MCF 10A (cell line): ENCODE data around the gene FGD2. TPM values are rescaled to one million over a fixed set of nuclear protein-coding genes. Genes with fewer than 3 reads are reported as not detected.

ENCODE experiments used
- BruUV-seq: library from RNA; stranded (reverse); fragments of 400-500 nt; replicated peaks from 2 replicates; lab custom pipeline; 2021; lab: Mats Ljungman, UMichigan
- CTCF ChIA-PET: fragments of 300-600 bp; sonication (Branson Sonifier 250); formaldehyde crosslinking; extraction: SDS; loops from one replicate; lab custom pipeline; 2021; ENCODE audit warnings: antibody characterized with exemption, inconsistent platforms; lab: Yijun Ruan, JAX
- POLR2A ChIA-PET: fragments of 300-600, 350-650 bp; sonication (Branson Sonifier 250); formaldehyde crosslinking; extraction: SDS; loops from one replicate; lab custom pipeline; 2020; ENCODE audit warnings: antibody characterized with exemption, inconsistent platforms; lab: Yijun Ruan, JAX
- DNase-seq: peaks from one replicate; pipeline ENCODE4 v3.0.0-alpha.2; 2018; ENCODE audit not compliant: unreplicated experiment
- H3K27ac Mint-ChIP-seq: one replicate; pipeline ENCODE4 v1.8.0; 2022; ENCODE audit warnings: mild to moderate bottlenecking, low read depth, mixed read lengths; ENCODE audit not compliant: unreplicated experiment
- H3K27me3 Mint-ChIP-seq: one replicate; pipeline ENCODE4 v1.8.0; 2022; ENCODE audit warnings: mixed read lengths; ENCODE audit not compliant: insufficient read depth, unreplicated experiment
- H3K36me3 Mint-ChIP-seq: one replicate; pipeline ENCODE4 v1.8.0; 2022; ENCODE audit warnings: mild to moderate bottlenecking, moderate library complexity, mixed read lengths; ENCODE audit not compliant: insufficient read depth, unreplicated experiment
- H3K4me1 Mint-ChIP-seq: one replicate; pipeline ENCODE4 v1.8.0; 2022; ENCODE audit warnings: mixed read lengths; ENCODE audit not compliant: insufficient read depth, unreplicated experiment
- H3K4me3 Mint-ChIP-seq: one replicate; pipeline ENCODE4 v1.8.0; 2022; ENCODE audit warnings: mild to moderate bottlenecking, moderate library complexity, mixed read lengths; ENCODE audit not compliant: unreplicated experiment
- H3K9me3 Mint-ChIP-seq: one replicate; pipeline ENCODE4 v1.8.0; 2022; ENCODE audit warnings: mixed read lengths; ENCODE audit not compliant: unreplicated experiment
- CTCF ChIP-seq: fragments of 200-600 bp; IDR thresholded peaks from one replicate; pipeline ENCODE4 v1.8.0; 2022; ENCODE audit warnings: antibody characterized with exemption, mild to moderate bottlenecking; ENCODE audit not compliant: unreplicated experiment
- intact Hi-C: fragments of 100-400 bp; cut with micrococcal nuclease; formaldehyde crosslinking; loops from 2 replicates; pipeline ENCODE4 v1.14.1; 2022
- total RNA-seq: library from RNA; stranded (reverse); gene quantifications from 2 replicates; pipeline ENCODE4 v1.2.3, GENCODE V29; 2022

Gene FGD2
- total RNA-seq, 1 experiment from 2014 or later: not detected

GRCh38 chr6:37024656-37025337 lies 19.3 kb downstream of the FGD2 start:
- no peaks in the 10 kb centered on the region for H3K27me3 Mint-ChIP-seq
- peak; percentile 95 for DNase-seq
- no peaks in the 10 kb centered on the region for H3K9me3 Mint-ChIP-seq
- peak overlapping the region; percentile 24 for H3K4me3 Mint-ChIP-seq
- no peaks in the 10 kb centered on the region for H3K36me3 Mint-ChIP-seq
- intact Hi-C loops: no loop called here
- ChIA-PET POLR2A (interaction anchor here (0.5 to 9.7 kb wide), 17 partner anchors 8 to 233 kb away, joined by 3 to 117 read pairs (median 6); partner anchors contain the start of genes MTCH1, PIM1, PPIL1 and TBC1D22B), CTCF (interaction anchor here (0.6 to 16.7 kb wide), 7 partner anchors 10 to 184 kb away, joined by 3 to 359 read pairs (median 4); partner anchors contain the start of gene PIM1)
- TF ChIP-seq CTCF: no peak
- peak overlapping the region; percentile 82 for H3K27ac Mint-ChIP-seq
- H3K4me1 Mint-ChIP-seq: peaks cover 35% of the 10 kb centered on the region
- no TSS peak for BruUV-seq

- BruUV-seq: no TSS peak
- ChIA-PET CTCF (interaction anchor here (1.0 to 16.7 kb wide), 5 partner anchors 9 to 183 kb away, joined by 3 to 359 read pairs (median 228); partner anchors contain the start of gene PIM1), POLR2A (interaction anchor here (1.2 to 9.7 kb wide), 5 partner anchors 31 to 151 kb away, joined by 6 to 117 read pairs (median 7); partner anchors contain the start of genes PIM1 and PPIL1)
- H3K4me3 Mint-ChIP-seq: no peak overlapping the region
- H3K4me1 Mint-ChIP-seq: peaks cover 32% of the 10 kb centered on the region
- H3K9me3 Mint-ChIP-seq: no peaks in the 10 kb centered on the region
- H3K27me3 Mint-ChIP-seq: no peaks in the 10 kb centered on the region
- peak overlapping the region; percentile 81 for H3K27ac Mint-ChIP-seq
- intact Hi-C loops: no loop called here
- no peak for TF ChIP-seq CTCF
- DNase-seq: no peak
- no peaks in the 10 kb centered on the region for H3K36me3 Mint-ChIP-seq
These were observed 20.4 kb downstream of the FGD2 start for GRCh38 chr6:37025621-37026466.

GRCh38 chr6:37027036-37027720 lies 21.7 kb downstream of the FGD2 start:
- Mint-ChIP-seq H3K27ac (no peak overlapping the region), H3K27me3 (no peaks in the 10 kb centered on the region), H3K4me3 (no peak overlapping the region), H3K4me1 (peaks cover 30% of the 10 kb centered on the region), H3K36me3 (no peaks in the 10 kb centered on the region), H3K9me3 (no peaks in the 10 kb centered on the region)
- intact Hi-C loops: no loop called here
- no TSS peak for BruUV-seq
- no peak for TF ChIP-seq CTCF
- ChIA-PET CTCF (interaction anchor here (0.5 to 16.7 kb wide), 6 partner anchors 8 to 148 kb away, joined by 3 to 359 read pairs (median 34); partner anchors contain the start of gene PIM1), POLR2A (interaction anchor here (6.7 kb wide), 1 partner anchor 30 kb away, joined by 50 read pairs; no protein-coding TSS in a partner anchor)
- DNase-seq: peak; percentile 51
